AML-193 (cell line): Measurements from ENCODE around the gene ABHD2.
A peak's percentile ranks its signal among the peaks of the same experiment; 100 is the strongest.

Experiments used
- DNase-seq, 2 experiments: peaks; one replicate each; lab custom pipeline; 2025; lab: John Stamatoyannopoulos, UW

Gene ABHD2

GRCh38 chr15:89195836-89196235 lies 107.6 kb downstream of the ABHD2 start:
- no peak for DNase-seq

- DNase-seq = no peak
These were observed 108.0 kb downstream of the ABHD2 start for GRCh38 chr15:89196241-89196640.

GRCh38 chr15:89196994-89197393 lies 108.7 kb downstream of the ABHD2 start:
- DNase-seq = no peak

- DNase-seq = no peak
These were observed 109.3 kb downstream of the ABHD2 start for GRCh38 chr15:89197503-89197971.

GRCh38 chr15:89198196-89198595 lies 109.9 kb downstream of the ABHD2 start:
- DNase-seq = no peak

- DNase-seq = no peak
These were observed 110.7 kb downstream of the ABHD2 start for GRCh38 chr15:89198934-89199333.

- no peak for DNase-seq
These were observed 111.5 kb downstream of the ABHD2 start for GRCh38 chr15:89199746-89200145.

GRCh38 chr15:89200182-89200581 lies 111.9 kb downstream of the ABHD2 start:
- DNase-seq = no peak

GRCh38 chr15:89201465-89202005 lies 113.3 kb downstream of the ABHD2 start:
- DNase-seq = no peak

GRCh38 chr15:89203705-89204273 lies 115.5 kb downstream of the ABHD2 start:
- no peak for DNase-seq

- no peak for DNase-seq
These were observed 117.8 kb downstream of the ABHD2 start for GRCh38 chr15:89205991-89206585.

GRCh38 chr15:89206908-89207331 lies 118.7 kb downstream of the ABHD2 start:
- peak; percentile 48 to 51 for DNase-seq

- no peak for DNase-seq
These were observed 120.0 kb downstream of the ABHD2 start for GRCh38 chr15:89208256-89208655.

- no peak for DNase-seq
These were observed 120.8 kb downstream of the ABHD2 start for GRCh38 chr15:89209057-89209456.

GRCh38 chr15:89211678-89212170 lies 123.5 kb downstream of the ABHD2 start:
- DNase-seq = no peak

- DNase-seq = no peak
These were observed 127.4 kb downstream of the ABHD2 start for GRCh38 chr15:89215627-89216026.

- no peak for DNase-seq
These were observed 128.8 kb downstream of the ABHD2 start for GRCh38 chr15:89217031-89217430.

- no peak for DNase-seq
These were observed 129.6 kb downstream of the ABHD2 start for GRCh38 chr15:89217686-89218376.

- DNase-seq = no peak
These were observed 130.3 kb downstream of the ABHD2 start for GRCh38 chr15:89218531-89218930.

- no peak for DNase-seq
These were observed 133.3 kb downstream of the ABHD2 start, which contains the start of gene RLBP1 for GRCh38 chr15:89221543-89221942. Gene RLBP1 (minus strand): TSS chr15:89221579. CDS start chr15:89218975, 2,604 bp downstream.

GRCh38 chr15:89225588-89225987 lies 137.3 kb downstream of the ABHD2 start:
- no peak for DNase-seq

- no peak for DNase-seq
These were observed 138.3 kb downstream of the ABHD2 start for GRCh38 chr15:89226359-89227221.
